LHCN-M2 (cell line): ENCODE results near the gene DUSP7. TPM values are rescaled to one million over a fixed set of nuclear protein-coding genes. Genes with fewer than 3 reads are reported as not detected.

Source experiments
- DNase-seq: peaks from one replicate; pipeline ENCODE4 v3.0.0-alpha.2; 2012; ENCODE audit warnings: low read depth
- polyA plus RNA-seq: library from polyadenylated mRNA; unstranded; fragments of >200 nt; gene quantifications from one replicate; pipeline ENCODE4 v1.2.1, GENCODE V29; 2012; ENCODE audit warnings: missing spikeins
- total RNA-seq: library from RNA; depleted of rRNA; stranded (reverse); fragments of >200 nt; gene quantifications from 2 replicates; pipeline ENCODE4 v1.2.3, GENCODE V29; 2014; rRNA removed

The DUSP7 gene
- total RNA-seq = 15.3 and 15.7 TPM in 2 replicates
- polyA plus RNA-seq = 19.1 TPM

- DNase-seq = peak; percentile 55
Observed at GRCh38 chr3:52056521-52056967, at the start of gene DUSP7. Gene DUSP7, minus strand, starts transcription at chr3:52056571. Its CDS starts 205 bp downstream, at chr3:52056366.

- DNase-seq = no peak
Observed at GRCh38 chr3:52104684-52105640, 48.6 kb upstream of the DUSP7 start.

- DNase-seq = no peak
Observed at GRCh38 chr3:52102934-52103333, 46.6 kb upstream of the DUSP7 start.

- DNase-seq = no peak
Observed at GRCh38 chr3:52099001-52099401, 42.6 kb upstream of the DUSP7 start.

GRCh38 chr3:52097851-52098507 is 41.6 kb upstream of the DUSP7 start:
- DNase-seq = no peak

GRCh38 chr3:52095990-52096775 is 39.8 kb upstream of the DUSP7 start:
- no peak for DNase-seq

GRCh38 chr3:52094571-52095485 is 38.5 kb upstream of the DUSP7 start:
- DNase-seq = no peak

- DNase-seq = peak; percentile 77
Observed at GRCh38 chr3:52093756-52094545, 37.6 kb upstream of the DUSP7 start.

- no peak for DNase-seq
Observed at GRCh38 chr3:52092891-52093290, 36.5 kb upstream of the DUSP7 start.

- no peak for DNase-seq
Observed at GRCh38 chr3:52092271-52092660, 35.9 kb upstream of the DUSP7 start.

GRCh38 chr3:52091586-52092270 is 35.4 kb upstream of the DUSP7 start:
- DNase-seq = peak; percentile 84

GRCh38 chr3:52090933-52091468 is 34.6 kb upstream of the DUSP7 start:
- DNase-seq = peak; percentile 88

- peak; percentile 96 for DNase-seq
Observed at GRCh38 chr3:52090131-52090932, 34.0 kb upstream of the DUSP7 start.

- no peak for DNase-seq
Observed at GRCh38 chr3:52089691-52090090, 33.3 kb upstream of the DUSP7 start.

GRCh38 chr3:52088445-52089367 is 32.3 kb upstream of the DUSP7 start:
- peak; percentile 96 for DNase-seq

- no peak for DNase-seq
Observed at GRCh38 chr3:52087731-52088130, 31.4 kb upstream of the DUSP7 start.
